AG04450 (cell line): ENCODE data around the gene ARHGAP19. TPM values are rescaled to one million over a fixed set of nuclear protein-coding genes. Genes with fewer than 3 reads are reported as not detected.
A peak's percentile ranks its signal among the peaks of the same experiment; 100 is the strongest.

Experiments
- CTCF ChIA-PET: fragments of 300-600, 350-600 bp; formaldehyde crosslinking; extraction: SDS; loops from one replicate; lab custom pipeline; 2022; ENCODE audit warnings: antibody characterized with exemption, inconsistent platforms; lab: Charles Lee
- POLR2A ChIA-PET: fragments of 350-600 bp; formaldehyde crosslinking; extraction: SDS; loops from one replicate; lab custom pipeline; 2021; ENCODE audit warnings: antibody characterized with exemption, inconsistent platforms; lab: Yijun Ruan, JAX
- DNase-seq: peaks from one replicate; pipeline ENCODE4 v3.0.0-alpha.2; 2011; ENCODE audit warnings: low read depth, low spot score
- H3K27ac ChIP-seq: one replicate; pipeline ENCODE4 v1.5.1; 2012; ENCODE audit warnings: low read depth, low read length, control low read depth
- H3K27me3 ChIP-seq: one replicate; pipeline ENCODE4 v1.6.0; 2012; ENCODE audit warnings: low read length; ENCODE audit not compliant: control insufficient read depth, insufficient read depth
- H3K4me3 ChIP-seq: 2 replicates; pipeline ENCODE4 v1.5.1; 2011; ENCODE audit warnings: mild to moderate bottlenecking, low read depth, low read length, control low read depth
- H3K9me3 ChIP-seq: 2 replicates; pipeline ENCODE4 v1.5.1; 2012; ENCODE audit warnings: low read length; ENCODE audit not compliant: control insufficient read depth, insufficient read depth
- polyA plus RNA-seq: library from polyadenylated mRNA; depleted of rRNA; stranded (reverse); fragments of >200 nt; gene quantifications from 2 replicates; pipeline ENCODE4 v1.2.3, GENCODE V29; 2011
- TF ChIP-seq, protein P1 (sequence below): IDR thresholded peaks from 2 replicates; pipeline ENCODE4 v1.5.1; 2011; ENCODE audit warnings: low read depth, low read length, control low read depth, inconsistent platforms

The ARHGAP19 gene
- polyA plus RNA-seq, 1 experiment: 8.6 TPM

DNA sequence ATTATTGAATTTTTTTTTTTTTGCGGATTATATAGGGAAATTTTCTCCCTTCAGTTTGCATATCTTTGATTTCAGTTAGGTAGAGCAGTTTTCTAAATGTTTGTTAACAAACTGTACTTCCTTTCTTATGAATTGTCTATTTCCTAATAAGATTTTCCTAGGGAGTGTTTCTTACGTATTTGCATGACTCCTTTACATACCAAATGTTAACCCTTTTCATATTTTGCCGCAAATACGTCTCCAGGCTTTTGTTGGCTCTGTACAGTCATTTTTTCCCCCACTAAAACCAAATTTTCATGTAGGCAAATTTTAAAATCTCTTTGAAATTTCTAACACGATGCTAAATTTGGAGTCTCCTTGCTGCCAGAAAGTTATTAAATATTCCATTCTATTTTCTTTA lies 44.0 kb upstream of the ARHGAP19 start:
- peaks cover 32% of the 10 kb centered on the region for H3K27me3 ChIP-seq
- no peak overlapping the region for H3K27ac ChIP-seq
- no peaks in the 10 kb centered on the region for H3K9me3 ChIP-seq
- ChIA-PET POLR2A (no interaction called here), CTCF (no interaction called here)
- TF ChIP-seq, protein P1, sequence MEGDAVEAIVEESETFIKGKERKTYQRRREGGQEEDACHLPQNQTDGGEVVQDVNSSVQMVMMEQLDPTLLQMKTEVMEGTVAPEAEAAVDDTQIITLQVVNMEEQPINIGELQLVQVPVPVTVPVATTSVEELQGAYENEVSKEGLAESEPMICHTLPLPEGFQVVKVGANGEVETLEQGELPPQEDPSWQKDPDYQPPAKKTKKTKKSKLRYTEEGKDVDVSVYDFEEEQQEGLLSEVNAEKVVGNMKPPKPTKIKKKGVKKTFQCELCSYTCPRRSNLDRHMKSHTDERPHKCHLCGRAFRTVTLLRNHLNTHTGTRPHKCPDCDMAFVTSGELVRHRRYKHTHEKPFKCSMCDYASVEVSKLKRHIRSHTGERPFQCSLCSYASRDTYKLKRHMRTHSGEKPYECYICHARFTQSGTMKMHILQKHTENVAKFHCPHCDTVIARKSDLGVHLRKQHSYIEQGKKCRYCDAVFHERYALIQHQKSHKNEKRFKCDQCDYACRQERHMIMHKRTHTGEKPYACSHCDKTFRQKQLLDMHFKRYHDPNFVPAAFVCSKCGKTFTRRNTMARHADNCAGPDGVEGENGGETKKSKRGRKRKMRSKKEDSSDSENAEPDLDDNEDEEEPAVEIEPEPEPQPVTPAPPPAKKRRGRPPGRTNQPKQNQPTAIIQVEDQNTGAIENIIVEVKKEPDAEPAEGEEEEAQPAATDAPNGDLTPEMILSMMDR: no peak
- DNase-seq: no peak
- H3K4me3 ChIP-seq: no peak overlapping the region

DNA sequence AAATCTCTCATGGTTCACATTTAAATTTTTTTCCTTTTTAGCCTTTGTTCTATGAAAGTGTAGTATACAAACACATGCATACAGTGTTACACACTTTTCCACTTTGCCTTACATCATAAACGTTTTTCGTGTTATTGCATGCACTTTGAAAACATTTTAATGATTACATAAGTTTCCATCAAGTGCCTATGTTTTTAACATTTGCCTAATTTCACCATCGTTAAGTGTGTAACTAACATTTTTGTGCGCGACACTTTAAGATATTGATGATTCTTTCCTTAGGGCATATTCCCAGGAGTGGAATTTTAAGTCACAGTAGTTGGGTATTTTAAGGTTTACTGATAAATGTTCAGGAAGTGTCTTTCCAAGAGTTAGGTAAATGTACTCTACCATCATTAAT lies 43.6 kb upstream of the ARHGAP19 start:
- Histone ChIP-seq H3K4me3 (no peak overlapping the region), H3K27me3 (peaks cover 32% of the 10 kb centered on the region), H3K27ac (no peak overlapping the region), H3K9me3 (no peaks in the 10 kb centered on the region)
- DNase-seq: no peak
- POLR2A ChIA-PET: no interaction called here
- TF ChIP-seq, protein P1: no peak
- CTCF ChIA-PET: no interaction called here

DNA sequence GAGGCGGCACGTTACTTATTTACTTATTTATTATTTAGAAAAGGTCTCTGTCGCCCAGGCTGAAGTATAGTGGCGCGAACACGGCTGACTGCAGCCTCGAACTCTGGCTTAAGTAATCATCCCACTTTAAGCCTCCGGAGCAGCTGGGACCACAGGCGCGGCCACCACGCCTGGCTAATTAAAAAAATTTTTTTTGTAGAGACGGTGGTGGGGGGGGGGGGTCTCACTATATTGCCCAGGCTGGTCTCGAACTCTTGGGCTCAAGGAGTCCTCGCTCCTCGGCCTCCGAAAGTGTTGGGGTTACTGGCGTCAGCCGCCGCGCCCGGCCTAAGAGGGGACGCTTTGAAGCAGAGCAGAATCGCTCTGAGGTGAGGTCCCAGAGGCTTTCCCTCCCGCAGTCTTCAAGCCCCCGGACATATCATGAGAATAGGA lies 42.8 kb upstream of the ARHGAP19 start:
- Histone ChIP-seq H3K9me3 (no peaks in the 10 kb centered on the region), H3K4me3 (peak overlapping the region; percentile 75), H3K27me3 (peaks cover 32% of the 10 kb centered on the region), H3K27ac (no peak overlapping the region)
- no peak for DNase-seq
- ChIA-PET CTCF (no interaction called here), POLR2A (interaction anchor here (0.6 to 3.3 kb wide), 2 partner anchors 16 to 113 kb away, joined by 4 to 18 read pairs; partner anchors contain the start of gene FRAT1)
- TF ChIP-seq, protein P1: no peak

DNA sequence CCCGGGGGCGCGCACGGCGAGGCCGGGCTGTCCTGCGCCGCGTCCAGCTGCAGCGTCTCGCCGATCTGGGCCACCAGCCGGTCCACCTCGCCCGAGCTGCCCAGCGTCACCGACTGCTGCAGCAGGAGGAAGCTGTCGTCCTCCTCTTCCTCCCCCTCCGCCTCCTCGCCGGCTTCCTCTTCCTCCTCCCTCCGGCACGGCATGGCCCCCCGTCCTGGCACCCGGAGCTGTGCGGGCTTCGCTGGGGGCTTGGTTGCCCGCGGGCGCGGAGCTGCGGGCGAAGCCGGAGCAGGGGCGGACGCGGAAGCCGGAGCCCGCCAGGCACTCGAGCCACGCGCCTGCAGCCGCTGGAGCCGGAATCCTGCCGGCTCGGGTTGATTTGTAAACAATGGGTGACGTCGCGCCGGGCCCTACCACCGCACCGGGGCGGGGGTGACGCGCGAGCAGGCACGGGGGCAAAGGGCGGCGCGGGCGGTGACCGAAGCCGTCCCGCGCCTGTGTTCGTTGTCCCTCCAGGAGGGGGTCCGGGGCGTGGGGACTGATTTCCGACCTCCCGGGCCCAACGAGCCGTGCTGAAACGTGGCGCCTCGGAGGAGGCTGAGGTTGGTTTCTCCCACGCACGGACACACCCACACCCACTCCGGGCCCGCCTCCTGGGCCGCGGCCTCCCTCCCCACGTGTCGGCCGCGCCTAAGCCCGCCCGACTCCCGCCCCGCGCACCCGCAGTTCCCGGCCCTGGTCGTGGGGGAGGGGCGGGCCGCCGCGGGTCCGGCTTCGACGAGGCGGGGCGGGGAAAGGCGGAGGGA lies 42.1 kb upstream of the ARHGAP19 start, which contains the start of gene FRAT2:
TSS of gene FRAT2 (minus strand) at position 360 of the 806 bp plus-strand sequence. CDS start at position 203, 157 bp downstream.
- H3K27ac ChIP-seq: peak within 1 kb of the TSS; percentile 91
- ChIA-PET CTCF (interaction anchor here (2.4 to 2.7 kb wide), 2 partner anchors 56 to 60 kb away, joined by 14 to 35 read pairs; no protein-coding TSS in a partner anchor), POLR2A (interaction anchor here (0.9 to 3.3 kb wide), 2 partner anchors 15 to 65 kb away, joined by 3 to 18 read pairs; partner anchors contain the start of gene FRAT1)
- H3K27me3 ChIP-seq: peaks cover 32% of the 10 kb centered on the region
- peak; percentile 74 for DNase-seq
- no peaks in the 10 kb centered on the region for H3K9me3 ChIP-seq
- H3K4me3 ChIP-seq: peak within 1 kb of the TSS; percentile 75
- TF ChIP-seq, protein P1: no peak
